Mesenchymal stem cell (in vitro differentiated cells and primary cell): ENCODE data around the gene MPV17. TPM values are rescaled to one million over a fixed set of nuclear protein-coding genes. Genes with fewer than 3 reads are reported as not detected.

Source experiments
- DNase-seq: peaks from one replicate; pipeline ENCODE4 v3.0.0-alpha.2; 2013
- H2AFZ ChIP-seq: one replicate; pipeline ENCODE4 v1.6.1; 2013; ENCODE audit warnings: low read depth, mild to moderate bottlenecking, control low read depth, inconsistent platforms, low read length, moderate library complexity
- H2AK5ac ChIP-seq: 2 replicates; pipeline ENCODE4 v1.6.1; 2013; ENCODE audit warnings: low read length, moderate library complexity, mild to moderate bottlenecking, inconsistent platforms; ENCODE audit not compliant: severe bottlenecking
- H2BK120ac ChIP-seq: one replicate; pipeline ENCODE4 v1.6.1; 2013; ENCODE audit warnings: low read depth, mild to moderate bottlenecking, inconsistent platforms, low read length, moderate library complexity
- H2BK12ac ChIP-seq, 2 experiments: one replicate each; pipeline ENCODE4 v1.6.1; 2013; ENCODE audit warnings: inconsistent platforms in 2 of 2, low read length in 2 of 2, mild to moderate bottlenecking in 2 of 2, moderate library complexity in 2 of 2, control low read depth in 1 of 2
- H2BK15ac ChIP-seq: one replicate; pipeline ENCODE4 v1.6.1; 2013; ENCODE audit warnings: mild to moderate bottlenecking, low read depth, inconsistent platforms; ENCODE audit not compliant: poor library complexity, severe bottlenecking
- H2BK5ac ChIP-seq: 2 replicates; pipeline ENCODE4 v1.6.1; 2013; ENCODE audit warnings: low read depth, mild to moderate bottlenecking, low read length, control low read depth, inconsistent platforms; ENCODE audit not compliant: poor library complexity, severe bottlenecking
- H3K14ac ChIP-seq, 2 experiments: one replicate each; pipeline ENCODE4 v1.6.1; 2013; ENCODE audit warnings: inconsistent platforms in 2 of 2, low read length in 2 of 2, control low read depth in 1 of 2, mild to moderate bottlenecking in 1 of 2, moderate library complexity in 1 of 2
- H3K18ac ChIP-seq, 2 experiments: one replicate each; pipeline ENCODE4 v1.6.1; 2013; ENCODE audit warnings: inconsistent platforms in 2 of 2, low read length in 2 of 2, control low read depth in 1 of 2, low read depth in 1 of 2, mild to moderate bottlenecking in 1 of 2
- H3K23ac ChIP-seq, 2 experiments: one replicate each; pipeline ENCODE4 v1.6.1; 2013; ENCODE audit warnings: inconsistent platforms in 2 of 2, low read length in 2 of 2, mild to moderate bottlenecking in 2 of 2, moderate library complexity in 2 of 2, control low read depth in 1 of 2
- H3K27ac ChIP-seq: 2 replicates; pipeline ENCODE4 v1.5.1; 2013; ENCODE audit warnings: mild to moderate bottlenecking, moderate library complexity, low read length, control low read depth, inconsistent platforms; ENCODE audit not compliant: poor library complexity, severe bottlenecking
- H3K27me3 ChIP-seq, 2 experiments: 2 replicates each; pipeline versions ENCODE4 v1.6.1 to v1.7.0; 2013; ENCODE audit warnings: low read length in 2 of 2, mild to moderate bottlenecking in 2 of 2, moderate library complexity in 2 of 2, control low read depth in 1 of 2, inconsistent platforms in 1 of 2; ENCODE audit not compliant: control insufficient read depth in 1 of 2, insufficient read depth in 1 of 2
- H3K36me3 ChIP-seq, 2 experiments: 2 replicates each; pipeline versions ENCODE4 v1.6.1 to v1.7.0; 2013; ENCODE audit warnings: low read length in 2 of 2, control low read depth in 1 of 2, inconsistent platforms in 1 of 2, low read depth in 1 of 2, mild to moderate bottlenecking in 1 of 2; ENCODE audit not compliant: insufficient read depth in 2 of 2, control insufficient read depth in 1 of 2
- H3K4ac ChIP-seq, 2 experiments: one replicate each; pipeline ENCODE4 v1.6.1; 2013; ENCODE audit warnings: inconsistent platforms in 2 of 2, low read length in 2 of 2, mild to moderate bottlenecking in 2 of 2, moderate library complexity in 2 of 2, control low read depth in 1 of 2, low read depth in 1 of 2
- H3K4me1 ChIP-seq: 2 replicates; pipeline ENCODE4 v1.6.1; 2013; ENCODE audit warnings: low read depth, low read length, control low read depth; ENCODE audit not compliant: control insufficient read depth, insufficient read depth
- H3K4me2 ChIP-seq: 2 replicates; pipeline ENCODE4 v1.6.1; 2013; ENCODE audit warnings: low read length, mild to moderate bottlenecking, inconsistent platforms; ENCODE audit not compliant: poor library complexity, severe bottlenecking
- H3K4me3 ChIP-seq, 2 experiments: 2 replicates each; pipeline versions ENCODE4 v1.5.1 to v1.7.0; 2013; ENCODE audit warnings: low read length in 2 of 2, mild to moderate bottlenecking in 2 of 2, control low read depth in 1 of 2, low read depth in 1 of 2; ENCODE audit not compliant: insufficient read depth in 1 of 2
- H3K79me1 ChIP-seq: replicated peaks from 2 replicates; pipeline ENCODE4 v1.6.1; 2013; ENCODE audit warnings: mild to moderate bottlenecking, control low read depth, low read length, inconsistent platforms; ENCODE audit not compliant: poor library complexity, severe bottlenecking
- H3K9ac ChIP-seq: 2 replicates; pipeline ENCODE4 v1.7.0; 2013; ENCODE audit warnings: mild to moderate bottlenecking, low read length, moderate library complexity
- H3K9me3 ChIP-seq: 2 replicates; pipeline ENCODE4 v1.7.0; 2013; ENCODE audit warnings: mild to moderate bottlenecking, low read length; ENCODE audit not compliant: control insufficient read depth
- H4K8ac ChIP-seq: one replicate; pipeline ENCODE4 v1.6.1; 2013; ENCODE audit warnings: inconsistent platforms, mild to moderate bottlenecking, low read length, moderate library complexity
- H4K91ac ChIP-seq: one replicate; pipeline ENCODE4 v1.6.1; 2013; ENCODE audit warnings: mild to moderate bottlenecking, low read length, inconsistent platforms
- WGBS: methylation state at CpG from one replicate; pipeline ENCODE4 v1.1.7; 2013; ENCODE audit warnings: mixed read lengths; 5-methylcytosine and 5-hydroxymethylcytosine counted together
- polyA plus RNA-seq, 2 experiments: library from polyadenylated mRNA; stranded (reverse); fragments of 200-250 nt; gene quantifications; one replicate each; pipeline ENCODE4 v1.2.3, GENCODE V29; 2013

The MPV17 gene, protein sequence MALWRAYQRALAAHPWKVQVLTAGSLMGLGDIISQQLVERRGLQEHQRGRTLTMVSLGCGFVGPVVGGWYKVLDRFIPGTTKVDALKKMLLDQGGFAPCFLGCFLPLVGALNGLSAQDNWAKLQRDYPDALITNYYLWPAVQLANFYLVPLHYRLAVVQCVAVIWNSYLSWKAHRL
- polyA plus RNA-seq (2013, experiment 1 of 2) = 214 TPM
- polyA plus RNA-seq (2013, experiment 2 of 2) = 216 TPM

DNA sequence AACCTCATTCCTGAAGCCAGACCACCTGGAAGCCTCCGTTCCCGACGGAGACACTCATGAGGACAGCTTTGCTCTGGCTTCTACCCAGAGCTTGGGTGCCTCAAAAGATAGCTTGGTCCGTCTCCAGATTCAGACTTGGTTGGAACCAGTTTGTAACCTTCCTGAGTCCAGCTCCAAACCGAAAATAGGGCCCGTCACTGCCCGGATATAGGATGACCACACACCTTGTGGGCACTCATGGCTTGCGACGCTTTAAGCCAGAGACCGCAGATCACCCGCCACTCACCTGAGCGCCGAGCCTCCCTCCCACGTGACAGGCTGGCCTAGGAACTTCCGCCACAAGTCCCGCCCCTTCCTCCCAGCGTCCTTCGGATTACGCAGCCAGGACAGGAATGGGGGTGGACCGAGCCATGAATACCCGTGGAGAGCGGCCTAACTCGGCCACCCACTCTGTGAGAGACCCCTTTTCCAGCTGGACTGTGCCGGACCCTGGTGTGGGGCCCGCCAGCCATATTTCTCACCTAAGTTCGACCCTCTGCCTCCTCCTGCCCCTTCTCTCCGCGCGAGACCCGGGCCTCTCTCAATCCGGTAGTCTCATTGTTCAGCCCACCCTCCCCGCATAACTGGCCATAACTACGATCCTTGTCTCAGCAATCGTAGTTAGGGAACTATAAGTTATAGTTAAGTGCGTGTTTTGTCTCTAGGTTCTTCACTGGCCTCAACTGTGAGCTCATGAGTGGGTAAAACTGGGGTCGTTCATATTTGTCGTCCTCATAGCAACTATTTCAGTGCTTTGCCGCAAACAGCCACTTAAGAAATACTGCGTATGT, at the start of gene MPV17:
MPV17 (minus strand) TSS at position 332 of the 830 bp plus-strand sequence. CDS start 580 bp downstream, outside the sequence.
- Histone ChIP-seq H4K8ac (peak within 1 kb of the TSS; percentile 97), H2BK5ac (peak within 1 kb of the TSS; percentile 86), H3K4me3 (peak within 1 kb of the TSS; percentile 73 to 91), H2AFZ (peak within 1 kb of the TSS; percentile 72), H3K14ac (peak within 1 kb of the TSS in 1 of 2 experiments; percentile 75), H3K23ac (peak within 1 kb of the TSS in 1 of 2 experiments; percentile 75), H3K9me3 (no peaks in the 10 kb centered on the region), H2BK15ac (peak within 1 kb of the TSS; percentile 70), H3K9ac (peak within 1 kb of the TSS; percentile 99), H2BK12ac (peak within 1 kb of the TSS in 1 of 2 experiments; percentile 76), H3K18ac (peak within 1 kb of the TSS; percentile 90 to 95), H4K91ac (peak within 1 kb of the TSS; percentile 97), H2AK5ac (peak within 1 kb of the TSS; percentile 88), H2BK120ac (peak within 1 kb of the TSS; percentile 73), H3K4me2 (peak within 1 kb of the TSS; percentile 96), H3K79me1 (peaks cover 11% of the 10 kb centered on the region), H3K27ac (peak within 1 kb of the TSS; percentile 94), H3K27me3 (no peaks in the 10 kb centered on the region), H3K4me1 (peaks cover 13% of the 10 kb centered on the region), H3K36me3 (peaks cover 17 to 23% of the 10 kb centered on the region in 2 experiments), H3K4ac (peak within 1 kb of the TSS; percentile 87 to 89)
- DNase-seq = peak; percentile 94
- 4% methylated on average over 31 of the region's 39 CpGs for WGBS

DNA sequence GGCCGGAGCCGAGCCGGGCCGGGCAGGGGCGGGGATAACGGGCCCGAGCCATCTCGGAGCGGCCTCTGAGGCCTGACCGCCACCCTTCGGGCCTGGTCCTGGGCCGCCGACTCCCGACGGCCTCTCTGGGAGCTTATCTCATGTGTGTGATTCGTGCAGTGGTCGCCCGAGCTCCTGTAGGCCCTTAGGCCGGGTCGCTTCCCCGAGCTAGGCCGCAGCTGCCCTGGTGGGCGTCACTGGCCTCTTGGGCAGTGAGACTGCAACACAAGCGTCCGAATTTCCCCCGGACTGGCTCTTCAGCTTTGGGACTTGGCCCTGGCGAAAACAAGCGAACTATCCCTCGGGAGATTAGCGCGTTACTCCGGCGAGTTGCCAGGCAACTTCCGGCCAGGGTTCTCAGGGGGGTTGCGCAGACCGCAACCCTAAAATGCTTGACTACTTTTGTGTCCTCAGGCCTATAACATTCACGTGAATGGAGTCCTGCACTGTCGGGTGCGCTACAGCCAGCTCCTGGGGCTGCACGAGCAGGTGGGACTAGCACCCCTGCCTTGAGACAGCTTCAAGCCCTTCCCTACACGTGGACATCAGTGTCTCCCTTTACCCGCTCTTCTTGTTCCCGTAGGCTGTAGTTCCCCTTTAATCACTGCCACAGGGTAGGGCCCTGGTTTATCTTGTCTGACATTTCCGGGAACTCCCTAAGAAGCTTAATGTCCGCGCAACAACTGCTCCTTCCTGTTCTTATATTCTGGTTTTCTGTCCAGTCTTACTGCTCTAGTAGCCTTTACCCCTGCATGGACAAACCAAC, 48.1 kb upstream of the MPV17 start:
- Histone ChIP-seq H3K4ac (peak overlapping the region; percentile 76 to 93), H3K9me3 (no peaks in the 10 kb centered on the region), H3K36me3 (peaks cover 49 to 69% of the 10 kb centered on the region in 2 experiments), H3K23ac (no peak overlapping the region), H3K27me3 (no peaks in the 10 kb centered on the region), H4K91ac (peak overlapping the region; percentile 94), H2BK15ac (peak overlapping the region; percentile 52), H4K8ac (peak overlapping the region; percentile 87), H3K4me3 (peak overlapping the region; percentile 91 to 99), H3K79me1 (peaks cover 40% of the 10 kb centered on the region), H2BK12ac (peak overlapping the region in 1 of 2 experiments; percentile 7), H2AFZ (peak overlapping the region; percentile 30), H2BK5ac (peak overlapping the region; percentile 78), H3K4me2 (peak overlapping the region; percentile 76), H2AK5ac (peak overlapping the region; percentile 68), H2BK120ac (peak overlapping the region; percentile 82), H3K27ac (peak overlapping the region; percentile 84), H3K9ac (peak overlapping the region; percentile 99), H3K4me1 (peaks cover 7% of the 10 kb centered on the region), H3K18ac (peak overlapping the region; percentile 87 to 97), H3K14ac (peak overlapping the region in 1 of 2 experiments; percentile 82)
- peak; percentile 76 for DNase-seq
- 2% methylated on average over 46 of the region's 46 CpGs for WGBS

DNA sequence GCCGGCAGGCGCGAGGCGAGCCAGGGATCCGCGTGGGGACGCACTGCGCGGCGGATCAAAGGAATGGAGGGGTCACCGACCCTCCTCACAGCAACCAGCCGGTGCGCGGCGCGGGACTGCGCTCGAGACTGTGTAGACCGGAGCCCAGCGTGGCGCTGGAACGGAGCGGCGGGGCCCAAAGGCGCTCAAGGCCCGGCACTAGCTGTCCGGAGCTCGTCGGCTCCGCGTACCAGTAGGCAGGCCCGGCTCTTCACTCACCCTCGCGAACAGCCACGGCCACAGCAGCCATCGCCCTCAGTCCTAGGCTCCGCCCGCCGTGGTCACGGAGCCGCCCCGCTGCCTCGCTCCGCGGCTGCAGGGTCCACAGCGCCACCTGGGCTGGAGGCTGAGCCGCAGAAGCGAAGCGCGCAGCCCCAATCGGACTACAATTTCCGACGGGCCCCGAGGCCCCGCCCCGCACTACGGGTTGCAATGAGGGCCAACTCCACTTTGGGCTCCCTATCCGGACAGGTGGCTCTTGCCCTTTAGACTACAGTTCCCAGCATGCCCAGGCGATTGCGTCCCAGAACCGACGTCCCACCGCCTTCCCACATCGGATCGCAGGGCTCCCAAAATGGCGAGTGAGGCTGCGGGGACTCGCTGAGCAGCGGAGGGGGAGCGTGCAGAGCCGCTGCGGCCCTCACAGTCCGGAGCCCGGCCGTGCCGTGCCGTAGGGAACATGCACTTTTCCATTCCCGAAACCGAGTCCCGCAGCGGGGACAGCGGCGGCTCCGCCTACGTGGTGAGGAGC, 47.3 kb upstream of the MPV17 start, which contains the start of the genes EIF2B4 and SNX17:
EIF2B4 (minus strand) TSS at position 313 of the 790 bp plus-strand sequence; CDS start at position 289, 24 bp downstream.
SNX17 (plus strand) TSS at position 591 of the 790 bp plus-strand sequence; CDS start at position 719, 128 bp downstream.
- peak; percentile 99 for DNase-seq
- peaks cover 44 to 69% of the 10 kb centered on the region in 2 experiments for H3K36me3 ChIP-seq
- peaks cover 7% of the 10 kb centered on the region for H3K4me1 ChIP-seq
- H3K23ac ChIP-seq = no peak within 1 kb of the TSS
- H3K9ac ChIP-seq = peak within 1 kb of the TSS; percentile 99
- H4K91ac ChIP-seq = peak within 1 kb of the TSS; percentile 94
- H2AFZ ChIP-seq = peak within 1 kb of the TSS; percentile 80
- WGBS = under 1% methylated on average over 79 of the region's 85 CpGs
- H2BK120ac ChIP-seq = peak within 1 kb of the TSS; percentile 82
- peak within 1 kb of the TSS; percentile 91 for H2BK15ac ChIP-seq
- peak within 1 kb of the TSS; percentile 93 to 99 for H3K4me3 ChIP-seq
- peaks cover 36% of the 10 kb centered on the region for H3K79me1 ChIP-seq
- peak within 1 kb of the TSS; percentile 87 for H4K8ac ChIP-seq
- H3K27ac ChIP-seq = peak within 1 kb of the TSS; percentile 84
- H3K4me2 ChIP-seq = peak within 1 kb of the TSS; percentile 76
- peak within 1 kb of the TSS in 1 of 2 experiments; percentile 7 for H2BK12ac ChIP-seq
- peak within 1 kb of the TSS; percentile 78 for H2BK5ac ChIP-seq
- H2AK5ac ChIP-seq = peak within 1 kb of the TSS; percentile 68
- H3K18ac ChIP-seq = peak within 1 kb of the TSS; percentile 93 to 97
- no peaks in the 10 kb centered on the region for H3K27me3 ChIP-seq
- H3K14ac ChIP-seq = peak within 1 kb of the TSS in 1 of 2 experiments; percentile 93
- no peaks in the 10 kb centered on the region for H3K9me3 ChIP-seq
- peak within 1 kb of the TSS; percentile 77 to 93 for H3K4ac ChIP-seq
